NOMO-1 (cell line): Measurements from ENCODE around the gene FBXO39.
"Not testable (repeated sequence)": the region's sequence is repeated elsewhere in the genome, so short reads cannot be mapped to it uniquely, and the experiment has no call there.

Experiments
- DNase-seq, 2 experiments: peaks; one replicate each; lab custom pipeline; 2025; ENCODE audit not compliant: unreplicated experiment in 2 of 2; lab: John Stamatoyannopoulos, UW

The FBXO39 gene

GRCh38 chr17:6775871-6776405 lies at the start of gene FBXO39:
FBXO39 (plus strand) TSS chr17:6776215; CDS start chr17:6779869, 3,654 bp downstream.
- DNase-seq = no peak

- DNase-seq = no peak
These were observed 46.5 kb upstream of the FBXO39 start for GRCh38 chr17:6729531-6729930.

DNA sequence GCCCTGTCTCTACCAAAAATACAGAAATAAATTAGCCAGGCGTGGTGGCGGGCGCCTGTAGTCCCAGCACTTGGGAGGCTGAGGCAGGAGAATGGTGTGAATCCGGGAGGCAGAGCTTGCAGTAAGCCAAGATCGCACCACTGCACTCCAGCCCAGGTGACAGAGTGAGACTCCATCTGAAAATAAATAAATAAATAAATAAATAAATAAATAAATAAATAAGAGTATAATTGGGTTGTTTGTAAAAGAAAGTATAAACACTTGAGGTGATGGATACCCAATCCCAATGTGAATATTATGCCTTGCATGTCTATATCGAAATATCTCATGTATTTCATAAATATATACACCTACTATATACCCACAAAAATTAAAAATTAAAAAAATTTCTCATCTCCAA lies 29.4 kb upstream of the FBXO39 start:
- DNase-seq = not testable (repeated sequence)

- DNase-seq = no peak
These were observed 27.4 kb upstream of the FBXO39 start for GRCh38 chr17:6748617-6749016.

DNA sequence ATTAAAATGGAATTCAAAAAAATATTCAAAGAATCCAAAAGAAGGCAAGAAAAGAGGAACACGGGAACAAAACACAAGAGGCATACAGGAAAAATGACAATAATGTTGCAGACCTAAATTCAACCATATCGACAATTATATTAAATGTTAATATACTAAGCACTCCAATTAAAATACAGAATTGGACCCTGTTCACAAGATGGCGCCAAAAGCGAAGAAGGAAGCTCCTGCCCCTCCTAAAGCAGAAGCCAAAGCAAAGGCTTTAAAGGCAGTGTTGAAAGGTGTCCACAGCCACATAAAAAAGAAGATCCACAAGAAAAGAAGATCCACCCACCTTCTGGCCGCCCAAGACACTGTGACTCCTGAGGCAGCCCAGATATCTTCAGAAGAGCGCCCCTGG lies 26.5 kb upstream of the FBXO39 start:
- peak in 1 of 2 experiments; percentile 9 for DNase-seq

GRCh38 chr17:6752068-6752909 lies 23.7 kb upstream of the FBXO39 start:
- peak; percentile 24 to 66 for DNase-seq

DNA sequence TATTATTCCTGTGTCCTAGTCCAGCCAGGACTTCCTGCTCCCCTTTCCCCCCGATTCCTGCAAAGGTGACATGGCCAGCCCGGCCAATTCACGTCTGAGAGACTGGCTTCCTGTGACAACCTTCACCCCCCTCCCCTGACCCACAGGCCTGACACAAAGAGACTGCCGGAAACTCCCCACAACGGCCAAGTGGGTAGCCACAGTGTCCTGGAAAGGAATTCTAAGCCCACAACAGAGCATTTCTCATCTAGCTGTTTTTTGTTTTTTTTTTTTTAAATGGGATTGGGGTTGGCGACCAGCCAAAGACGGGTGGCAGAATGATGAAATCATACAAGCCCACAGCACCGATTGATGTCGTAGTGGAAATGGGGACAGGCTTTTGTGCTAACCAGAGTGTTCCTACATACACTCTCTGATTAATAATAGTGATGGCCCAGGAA lies 23.0 kb upstream of the FBXO39 start:
- peak; percentile 25 to 43 for DNase-seq

DNA sequence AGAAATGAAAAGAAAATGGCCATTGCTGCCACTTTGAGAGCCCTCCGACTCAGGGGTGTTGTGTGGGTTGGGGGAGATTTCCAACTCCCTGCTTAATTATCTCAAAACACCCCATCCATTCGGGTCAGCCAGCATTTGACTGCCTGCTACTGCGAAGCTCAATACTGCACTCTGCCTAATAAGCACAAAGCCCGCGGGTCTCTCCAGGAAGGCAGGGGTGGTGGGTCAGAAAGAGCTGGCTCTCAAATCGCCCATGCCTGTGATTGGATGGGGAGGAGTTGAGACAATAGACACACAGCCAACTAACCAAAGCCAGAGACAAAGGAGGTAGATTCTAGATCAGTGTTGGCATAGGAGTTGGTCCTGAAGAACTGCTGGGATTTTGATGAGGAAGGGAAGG lies 22.5 kb upstream of the FBXO39 start:
- DNase-seq = no peak

DNA sequence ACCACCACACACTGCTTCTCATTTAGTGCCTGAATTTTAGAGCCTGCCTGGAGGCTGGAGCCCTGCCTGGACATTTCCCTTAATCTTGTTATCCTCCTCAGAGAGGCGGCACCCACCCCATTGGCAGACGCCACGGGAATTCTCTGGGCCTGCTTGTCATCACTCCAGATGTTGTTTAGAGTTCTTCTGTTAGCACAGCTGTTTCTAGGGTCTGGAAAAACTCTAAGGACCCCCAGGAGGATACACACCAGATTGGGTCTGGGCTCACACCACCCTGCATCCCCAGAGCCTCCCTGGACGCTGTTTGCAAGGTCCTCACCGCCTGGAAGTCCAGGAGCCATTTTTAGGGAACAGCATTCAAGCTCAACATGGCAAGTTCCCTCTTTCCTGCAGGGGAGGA lies 20.7 kb upstream of the FBXO39 start:
- no peak for DNase-seq

GRCh38 chr17:6755731-6756184 lies 20.3 kb upstream of the FBXO39 start, which contains the start of gene XAF1:
XAF1 (plus strand) TSS chr17:6756046; CDS start chr17:6756079, 33 bp downstream.
- peak; percentile 56 to 68 for DNase-seq

GRCh38 chr17:6756425-6757031 lies 19.5 kb upstream of the FBXO39 start:
- DNase-seq = peak in 1 of 2 experiments; percentile 8

DNA sequence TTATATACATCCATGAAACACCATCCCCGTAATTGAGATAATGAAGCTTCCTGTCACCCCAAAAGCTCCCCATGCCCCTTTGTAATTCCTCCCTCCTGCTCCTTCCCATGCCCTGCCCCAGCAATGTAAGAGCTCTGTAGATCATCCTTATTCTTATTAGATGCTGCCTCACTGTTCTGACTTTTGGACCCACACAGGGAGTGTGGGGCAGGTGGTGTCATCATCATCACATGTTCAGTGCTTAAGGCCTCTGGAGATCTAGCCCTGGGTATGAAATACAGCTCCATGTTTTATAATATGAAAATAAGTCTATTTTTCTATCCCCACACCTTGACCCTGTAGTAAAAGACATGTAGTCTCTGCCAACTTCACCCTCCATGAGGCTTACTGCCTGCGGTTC lies 18.3 kb upstream of the FBXO39 start:
- no peak for DNase-seq

- no peak for DNase-seq
These were observed 14.2 kb upstream of the FBXO39 start for GRCh38 chr17:6761779-6762178.

GRCh38 chr17:6768447-6768846 lies 7.6 kb upstream of the FBXO39 start:
- no peak for DNase-seq

DNA sequence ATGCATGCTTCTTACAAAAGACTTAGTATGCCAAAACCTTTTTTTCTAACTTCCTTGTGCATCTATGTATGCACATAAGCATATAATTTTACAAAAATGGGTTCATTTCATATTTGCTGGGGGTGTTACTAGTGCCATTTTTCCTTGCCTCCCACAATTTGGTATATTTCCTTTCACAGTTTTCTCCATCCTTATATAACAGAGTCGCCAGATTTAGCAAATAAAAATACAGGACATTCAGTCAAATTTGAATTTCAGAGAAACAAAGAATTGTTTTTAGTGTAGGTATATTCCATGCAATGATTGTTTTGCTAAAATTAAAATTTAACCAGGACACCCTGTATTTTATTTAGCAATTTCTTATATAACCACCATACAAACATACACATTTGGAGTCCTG lies 4.0 kb upstream of the FBXO39 start:
- no peak for DNase-seq

- not testable (repeated sequence) for DNase-seq
These were observed 1.1 kb upstream of the FBXO39 start for GRCh38 chr17:6774906-6775305.

- no peak for DNase-seq
These were observed 3.4 kb downstream of the FBXO39 start for GRCh38 chr17:6779411-6779810.

GRCh38 chr17:6780001-6780400 lies 4.0 kb downstream of the FBXO39 start:
- no peak for DNase-seq

DNA sequence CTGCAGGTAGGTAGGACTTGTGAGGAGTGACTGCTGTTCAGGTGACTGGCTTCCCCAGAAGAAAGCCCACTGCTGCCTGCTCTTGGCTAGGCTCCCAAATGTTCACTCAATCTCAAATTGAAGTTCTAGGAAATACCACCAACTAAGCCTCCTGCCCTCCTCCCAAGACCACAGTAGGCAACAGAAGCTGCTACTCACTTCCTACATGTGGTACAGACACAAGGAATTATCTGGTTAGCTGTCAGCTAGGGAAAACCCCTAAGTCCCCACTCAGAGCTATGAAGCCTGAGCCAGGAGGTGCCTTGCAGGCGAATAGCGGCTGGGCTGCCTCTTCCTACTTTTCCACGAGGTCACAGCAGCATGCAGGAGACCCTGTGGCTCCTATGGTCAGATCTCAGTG lies 4.9 kb downstream of the FBXO39 start:
- no peak for DNase-seq

GRCh38 chr17:6782244-6782643 lies 6.2 kb downstream of the FBXO39 start:
- DNase-seq = no peak

DNA sequence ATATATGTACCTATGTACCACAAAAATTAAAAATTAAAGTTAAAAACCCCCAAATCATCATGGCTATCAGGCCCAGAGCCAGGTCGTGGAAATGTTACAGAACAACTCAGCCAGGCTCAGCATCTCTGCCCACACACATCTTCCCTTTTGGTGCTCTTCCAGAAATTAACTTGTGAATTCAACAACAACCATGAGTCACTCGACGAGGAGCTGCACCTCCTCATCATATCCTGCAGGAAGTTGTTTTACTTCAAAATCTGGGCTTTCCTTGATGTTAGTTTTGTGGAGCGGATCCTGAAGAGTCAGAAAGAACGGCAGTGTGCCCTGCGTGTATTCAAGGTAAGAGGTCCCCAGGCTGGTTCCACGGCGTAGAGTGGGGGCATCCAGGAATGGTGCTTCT lies 10.6 kb downstream of the FBXO39 start:
- no peak for DNase-seq
